HG02642 (cell line): ENCODE results near the gene BIRC2.
"Not testable (repeated sequence)": the region's sequence is repeated elsewhere in the genome, so short reads cannot be mapped to it uniquely, and the experiment has no call there.

Experiments
- ATAC-seq: cut with Tn5 transposase; IDR thresholded peaks from one replicate; pipeline ENCODE4 v1.9.1; 2021; ENCODE audit warnings: mild to moderate bottlenecking; ENCODE audit not compliant: unreplicated experiment, poor library complexity

BIRC2 gene

DNA sequence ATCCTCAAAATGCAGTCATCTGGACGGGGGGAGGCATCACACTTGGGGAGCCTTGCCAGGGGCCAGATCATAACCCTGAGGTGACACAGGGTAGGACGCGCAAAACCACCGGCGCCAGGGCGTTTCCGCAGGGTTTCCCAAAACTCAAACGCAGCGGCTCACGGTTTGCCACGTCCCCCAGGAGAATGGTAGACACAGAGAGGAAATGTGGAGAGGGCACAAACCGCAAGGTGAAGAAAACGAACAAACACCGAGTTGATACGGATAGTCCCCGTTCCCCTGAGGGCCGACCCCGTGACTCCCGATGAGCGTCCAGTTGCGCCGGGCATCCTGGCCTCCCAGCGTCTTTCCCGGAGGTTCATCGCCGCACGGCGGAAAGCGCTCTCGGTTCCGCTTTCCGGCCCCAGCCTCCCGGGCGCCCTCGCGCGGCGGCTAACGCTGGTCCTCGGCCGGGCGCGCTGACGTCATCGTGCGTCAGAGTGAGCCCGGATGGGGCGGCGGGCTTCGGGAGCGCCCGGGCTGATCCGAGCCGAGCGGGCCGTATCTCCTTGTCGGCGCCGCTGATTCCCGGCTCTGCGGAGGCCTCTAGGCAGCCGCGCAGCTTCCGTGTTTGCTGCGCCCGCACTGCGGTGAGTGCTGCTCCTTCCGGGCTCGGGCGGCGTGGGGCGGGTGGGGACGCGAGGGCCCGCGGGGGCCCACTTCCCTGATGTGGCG lies at the start of gene BIRC2:
TSS of gene BIRC2 (plus strand) at position 467 of the 714 bp plus-strand sequence. CDS start 2,641 bp downstream, outside the sequence.
- ATAC-seq, result peak; percentile 93

DNA sequence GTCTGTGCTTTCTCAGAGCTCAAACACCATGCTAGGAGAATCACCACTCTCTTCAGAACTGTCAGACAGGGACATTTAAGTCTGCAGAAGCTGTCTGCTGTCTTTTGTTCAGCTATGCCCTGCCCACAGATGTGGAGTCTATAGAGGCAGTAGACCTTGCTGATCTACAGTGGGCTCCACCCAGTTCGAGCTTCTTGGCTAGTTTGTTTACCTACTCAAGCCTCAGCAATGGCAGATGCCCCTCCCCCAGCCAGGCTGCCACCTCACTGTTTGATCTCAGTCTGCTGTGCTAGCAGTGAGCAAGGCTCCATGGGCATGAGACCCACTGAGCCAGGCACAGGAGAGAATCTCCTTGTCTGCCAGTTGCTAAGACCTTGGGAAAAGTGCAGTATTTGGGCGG lies 46.2 kb upstream of the BIRC2 start:
- not testable (repeated sequence) for ATAC-seq

DNA sequence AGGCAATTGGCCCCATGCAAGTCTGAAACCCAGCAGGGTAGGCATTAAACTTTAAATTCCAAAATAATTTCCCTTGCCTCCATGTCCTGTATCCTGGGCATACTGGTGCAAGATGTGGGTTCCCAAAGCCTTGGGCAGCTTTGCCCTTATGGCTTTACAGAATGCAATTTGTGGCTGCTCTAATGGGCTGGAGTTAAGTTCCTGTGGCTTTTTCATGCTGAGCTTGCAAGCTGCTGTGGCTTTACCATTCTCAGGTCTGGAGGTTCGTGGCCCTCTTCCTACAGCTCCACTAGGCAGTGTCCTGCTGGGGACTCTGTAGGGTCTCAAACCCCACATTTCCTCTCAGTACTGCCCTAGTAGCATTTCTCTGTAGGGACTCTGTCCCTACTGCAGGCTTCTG lies 44.8 kb upstream of the BIRC2 start:
- ATAC-seq, result no peak

DNA sequence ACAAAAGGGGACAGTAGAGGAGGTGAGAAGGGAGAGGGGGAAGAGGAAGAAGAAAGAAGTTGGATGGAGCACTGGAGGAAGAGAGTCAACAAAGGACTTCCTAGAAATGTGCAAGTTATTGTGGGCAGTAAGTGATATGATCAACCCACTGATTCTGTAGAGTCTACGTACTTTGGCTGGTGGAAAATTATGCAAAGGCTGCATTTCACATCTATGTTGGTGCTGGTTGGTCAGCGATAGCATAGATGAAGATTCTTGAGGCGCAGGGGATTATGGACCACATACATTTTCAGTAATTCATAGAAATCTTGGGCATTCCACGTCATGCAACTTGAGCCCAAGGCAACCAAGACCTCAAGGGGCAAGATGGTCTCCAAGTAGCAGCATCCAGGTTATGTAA lies 42.3 kb upstream of the BIRC2 start:
- ATAC-seq, result no peak

DNA sequence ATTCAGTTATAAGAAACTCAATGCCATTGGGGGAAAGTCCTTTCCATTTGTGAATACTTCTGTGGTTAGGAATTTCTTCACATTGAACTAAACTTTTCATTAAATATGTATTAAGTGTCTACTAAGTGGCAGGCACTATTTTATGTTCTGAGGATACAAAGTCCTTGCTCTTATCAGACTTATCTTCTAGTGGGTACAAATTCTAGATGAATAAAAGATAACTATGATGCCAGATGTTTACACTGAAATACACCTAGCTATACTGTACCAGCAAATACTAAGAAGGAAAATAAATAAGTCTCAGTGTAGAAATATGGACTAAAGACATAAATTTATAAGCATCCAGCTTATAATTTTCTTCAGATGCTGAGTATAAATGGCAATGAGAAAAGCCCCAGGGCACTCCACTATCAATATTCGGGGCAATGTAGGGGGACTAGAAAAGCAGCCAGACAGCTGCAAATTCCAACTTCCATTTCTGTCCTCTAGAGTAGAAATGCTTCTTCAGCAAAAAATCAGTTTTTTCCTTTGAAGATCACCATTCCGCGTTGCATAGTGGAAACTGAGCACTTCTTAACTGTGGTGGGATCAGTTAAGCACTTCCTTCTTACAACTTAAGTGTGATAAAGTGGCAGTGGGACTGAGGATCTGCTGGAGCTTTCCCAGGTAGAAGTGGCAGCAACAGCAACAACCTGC lies 41.5 kb upstream of the BIRC2 start:
- ATAC-seq, result no peak

DNA sequence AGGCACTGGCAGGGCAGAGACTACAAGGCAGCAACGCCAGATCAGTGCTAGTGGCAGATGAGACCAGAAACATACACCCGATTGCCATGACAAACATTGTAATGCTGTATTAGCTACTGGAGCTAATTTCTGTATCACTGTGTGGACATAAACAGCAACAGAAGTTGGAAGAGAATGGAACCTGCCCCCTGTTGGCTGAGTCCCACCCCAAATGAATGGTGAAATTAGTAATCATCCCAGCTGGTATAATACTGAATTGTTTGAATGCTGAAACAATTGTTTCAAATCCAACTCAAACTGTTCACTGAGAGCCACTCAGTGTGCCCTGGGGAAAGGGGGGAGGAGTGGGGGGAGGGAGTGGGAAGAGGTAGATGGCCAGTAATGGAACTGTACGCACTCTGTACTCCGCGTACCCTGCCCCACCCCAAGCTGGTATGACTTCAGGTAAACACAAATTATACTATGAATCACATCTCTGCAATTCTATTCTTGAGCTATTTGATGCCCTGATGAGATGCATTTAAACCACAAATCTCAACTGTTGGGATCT lies 40.9 kb upstream of the BIRC2 start:
- no peak for ATAC-seq

DNA sequence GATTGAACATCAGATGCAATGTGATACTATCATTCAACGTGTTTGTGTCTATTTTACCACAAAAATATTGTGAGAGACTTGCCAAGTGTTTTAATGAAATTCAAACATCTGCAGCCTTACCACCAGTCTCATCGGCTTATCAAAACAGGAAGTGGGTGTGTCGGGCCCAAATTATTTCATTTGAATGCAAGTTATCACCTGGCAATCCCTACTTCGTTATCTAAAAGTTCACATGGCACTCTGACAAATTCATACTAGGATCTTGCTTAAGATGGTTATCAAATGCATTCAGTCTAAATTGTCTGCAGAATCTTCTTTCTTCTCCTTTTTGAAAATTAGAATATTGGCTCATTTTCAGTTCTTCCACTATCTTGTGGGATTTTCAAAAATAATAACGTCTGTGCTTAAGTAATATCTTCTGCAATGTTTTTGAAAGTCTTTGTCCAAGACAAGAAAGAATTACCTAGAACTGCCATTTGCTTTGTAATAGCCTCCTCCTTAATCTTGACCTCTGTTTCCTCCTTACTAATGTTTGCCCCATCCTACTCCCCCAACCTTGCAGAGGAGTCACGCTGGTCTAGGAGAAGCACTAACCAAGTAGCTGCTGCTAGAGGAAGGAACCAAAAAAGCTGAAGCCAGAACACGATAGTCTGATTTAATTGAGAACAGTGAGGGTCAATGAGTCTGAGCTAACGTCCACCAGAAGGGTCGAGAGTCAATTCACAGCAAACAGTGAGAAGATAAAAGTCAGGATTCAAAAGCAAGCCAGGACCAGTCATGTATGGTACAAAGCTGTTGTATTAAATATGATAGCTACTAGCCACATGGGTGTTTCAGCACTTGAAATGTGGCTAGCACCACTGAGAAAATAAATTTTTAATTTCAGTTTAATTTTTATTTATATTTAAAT lies 39.9 kb upstream of the BIRC2 start:
- no peak for ATAC-seq

DNA sequence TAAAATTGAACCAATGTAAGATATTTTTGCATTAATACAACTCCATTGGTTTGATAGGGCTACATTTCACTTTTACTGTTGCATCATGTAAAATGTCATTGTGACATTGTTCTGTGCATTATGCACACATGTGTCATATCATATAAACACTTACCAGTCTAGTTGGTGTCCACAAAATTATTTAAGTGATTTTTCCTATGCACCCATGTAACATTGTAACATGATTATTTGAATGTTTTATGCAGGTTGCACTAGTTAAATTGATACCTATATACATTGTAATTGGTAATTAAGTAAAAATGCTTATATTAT lies 39.3 kb upstream of the BIRC2 start:
- no peak for ATAC-seq

DNA sequence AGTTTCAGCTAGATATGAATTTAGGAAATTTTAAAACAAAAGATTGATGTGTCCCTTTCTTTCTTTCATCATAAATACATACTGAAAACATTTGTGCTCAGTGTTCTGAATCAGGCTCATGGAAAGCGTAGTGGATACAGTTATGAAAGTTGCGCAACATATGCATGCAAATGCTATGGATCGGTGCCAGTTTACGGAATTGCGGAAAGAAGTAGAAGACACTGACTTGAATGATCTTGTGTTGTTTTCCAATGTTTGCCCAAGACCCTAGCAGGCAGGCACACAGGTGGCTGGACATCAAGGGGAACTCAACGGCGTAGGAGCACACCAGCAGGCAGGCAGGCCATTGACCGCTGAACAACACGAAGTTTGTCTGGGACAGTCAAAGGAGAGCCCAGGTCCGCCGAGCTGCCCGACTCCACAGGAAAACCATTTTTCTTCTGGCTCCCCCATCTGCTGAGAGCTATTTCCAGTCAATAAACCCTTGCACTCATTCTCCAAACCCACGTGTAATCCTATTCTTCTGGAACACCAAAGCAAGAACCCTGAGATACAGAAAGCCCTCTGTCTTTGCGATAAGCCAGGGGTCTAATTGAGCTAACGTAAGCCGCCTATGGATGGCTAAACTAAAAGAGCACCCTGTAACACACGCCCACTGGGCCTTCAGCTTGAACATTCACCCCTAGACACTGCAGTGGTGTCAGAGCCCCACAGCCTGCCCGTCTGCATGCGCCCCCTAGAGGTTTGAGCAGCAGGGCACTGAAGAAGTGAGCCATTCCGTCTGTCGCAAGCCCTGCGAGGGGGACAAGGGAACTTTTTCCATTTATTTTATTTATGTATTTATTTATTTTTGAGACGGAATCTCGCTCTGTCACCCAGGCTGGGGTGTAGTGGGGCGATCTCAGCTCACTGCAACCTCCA lies 37.1 kb upstream of the BIRC2 start:
- no peak for ATAC-seq

DNA sequence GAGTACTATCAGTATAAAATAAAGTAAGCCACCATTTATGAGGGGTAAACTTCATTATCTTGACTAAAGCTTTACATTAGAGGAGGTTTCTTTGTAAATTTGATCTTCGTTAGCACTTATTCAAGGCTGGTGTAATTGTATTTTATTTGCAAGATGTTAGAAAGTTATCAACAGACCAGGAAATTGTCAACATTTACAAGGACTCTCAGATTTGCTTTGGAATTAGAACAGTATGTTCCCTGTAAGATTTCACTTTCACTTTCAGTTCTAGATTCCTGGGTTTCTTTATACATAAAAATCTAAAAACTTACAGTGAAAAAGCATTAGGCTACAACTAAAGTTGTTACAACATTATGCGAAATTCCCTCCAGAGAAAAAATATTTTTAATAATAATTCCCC lies 34.3 kb upstream of the BIRC2 start:
- ATAC-seq, result no peak

DNA sequence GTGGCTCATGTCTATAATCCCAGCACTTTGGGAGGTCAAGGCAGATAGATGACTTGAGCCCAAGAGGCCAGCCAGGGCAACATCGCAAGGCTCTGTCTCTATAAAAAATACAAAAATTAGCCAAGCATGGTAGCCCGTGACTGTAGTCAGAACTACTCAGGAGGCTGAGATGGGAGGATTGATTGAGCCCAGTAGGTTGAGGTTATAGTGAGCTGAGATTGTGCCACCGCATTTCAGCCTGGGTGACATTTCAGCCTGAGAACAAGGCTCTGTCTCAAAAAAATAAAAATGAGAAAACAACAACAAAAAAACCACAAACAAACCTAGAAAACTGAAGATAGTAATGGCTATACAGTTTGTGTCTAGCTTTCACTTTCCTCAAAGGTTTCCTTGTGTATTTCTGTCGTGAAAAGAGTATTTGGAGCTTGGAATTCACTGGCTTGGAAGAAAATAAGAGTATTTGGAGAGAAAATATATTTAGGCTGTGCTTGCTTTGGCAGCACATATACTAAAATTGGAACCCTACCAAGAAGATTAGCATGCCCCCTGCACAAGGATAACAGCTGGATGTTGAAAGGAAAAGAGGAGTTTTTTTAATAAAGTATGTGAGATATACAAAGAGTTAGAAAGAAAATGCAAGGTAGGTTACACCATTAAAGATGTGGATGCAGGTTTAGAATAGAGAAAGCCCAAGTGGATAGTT lies 33.6 kb upstream of the BIRC2 start:
- ATAC-seq, result no peak

DNA sequence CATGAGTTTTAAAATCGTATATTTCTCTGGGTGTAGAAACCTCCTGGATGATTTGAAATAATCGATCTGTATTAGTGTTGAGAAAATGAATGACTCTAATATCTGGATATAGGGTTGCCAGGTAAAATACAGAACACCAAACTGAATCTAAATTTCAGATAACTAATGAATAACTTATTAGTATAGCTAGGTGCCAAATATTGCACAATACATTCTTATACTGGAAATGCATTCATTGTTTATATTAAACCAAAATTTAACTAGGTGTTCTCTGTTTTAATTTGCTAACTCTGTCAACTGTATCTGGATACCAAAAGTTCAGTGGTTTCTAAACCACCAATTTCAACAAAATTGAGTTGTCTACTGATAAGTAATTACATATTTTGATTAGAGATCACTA lies 32.2 kb upstream of the BIRC2 start:
- ATAC-seq, result no peak

DNA sequence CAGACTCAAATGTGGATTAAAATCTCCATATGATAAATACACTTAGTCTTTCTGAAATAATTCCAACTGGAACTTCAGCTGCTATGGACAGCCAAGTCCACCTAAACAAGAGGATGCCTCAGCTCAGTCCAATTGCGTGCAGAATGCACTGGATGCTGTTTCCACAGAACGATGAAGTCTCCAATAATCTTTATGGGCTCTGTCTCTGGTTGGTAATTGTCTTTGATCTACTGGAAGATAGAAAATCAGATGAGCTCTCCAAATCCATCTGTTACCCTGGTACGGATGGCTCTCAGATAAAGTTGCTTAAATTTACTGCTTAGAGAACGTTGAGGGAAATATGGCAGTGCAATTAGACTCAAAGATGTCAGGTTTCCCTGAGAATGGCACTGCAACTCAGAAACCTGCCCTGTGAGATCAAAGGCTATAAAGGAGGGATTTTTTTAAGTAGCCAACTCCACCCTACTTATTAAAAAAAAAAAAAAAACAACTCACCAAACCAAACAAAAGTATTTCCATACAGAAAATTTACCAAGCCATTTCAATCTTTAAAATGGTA lies 30.6 kb upstream of the BIRC2 start:
- ATAC-seq, result no peak

DNA sequence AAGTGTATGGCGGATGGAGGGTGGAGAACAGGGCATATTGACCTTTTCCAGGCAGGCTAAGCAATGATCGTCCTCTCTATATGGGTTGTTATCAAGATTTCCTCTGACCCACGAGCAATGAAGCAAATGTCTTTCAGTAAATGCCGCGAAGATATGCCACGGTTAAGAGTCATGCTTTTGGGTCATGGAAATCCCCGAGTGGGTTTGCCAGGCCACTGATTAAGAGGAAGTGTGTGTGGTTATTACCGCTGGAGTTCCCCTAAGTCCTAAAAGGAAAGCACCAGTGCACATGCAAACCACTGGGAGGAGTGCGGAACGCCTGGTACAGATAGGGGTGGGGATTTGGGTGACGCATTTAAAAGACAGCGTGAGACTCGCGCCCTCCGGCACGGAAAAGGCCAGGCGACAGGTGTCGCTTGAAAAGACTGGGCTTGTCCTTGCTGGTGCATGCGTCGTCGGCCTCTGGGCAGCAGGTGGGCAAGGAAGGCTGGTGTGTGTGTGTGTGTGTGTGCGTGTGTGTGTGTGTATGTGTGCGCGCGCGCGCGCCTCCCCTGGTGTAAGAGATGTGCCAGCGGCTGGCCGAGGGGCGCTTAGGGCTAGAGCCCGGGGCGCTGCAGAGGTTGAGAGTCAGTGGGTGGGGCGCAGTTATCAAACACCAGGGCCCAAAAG lies 29.8 kb upstream of the BIRC2 start, which contains the start of gene BIRC3:
TSS of gene BIRC3 (plus strand) at position 386 of the 669 bp plus-strand sequence. CDS start 7,026 bp downstream, outside the sequence.
- ATAC-seq, result peak; percentile 89

DNA sequence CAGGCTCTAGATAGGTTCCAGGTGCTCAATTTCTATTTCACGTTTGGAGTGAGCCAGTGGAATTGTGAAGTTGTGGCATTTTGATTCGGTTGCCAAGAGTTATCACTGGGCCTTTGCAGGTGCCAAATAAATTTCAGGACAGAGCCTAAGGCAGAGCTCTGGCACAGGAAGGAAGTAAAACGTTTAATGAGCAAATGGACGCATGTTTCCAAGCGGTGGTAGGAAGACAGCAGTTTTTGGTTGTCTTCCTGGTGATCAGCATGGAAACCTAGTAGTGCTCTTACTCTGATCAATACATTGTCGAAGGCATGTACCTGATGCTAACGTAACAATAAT lies 29.3 kb upstream of the BIRC2 start:
- ATAC-seq, result no peak

DNA sequence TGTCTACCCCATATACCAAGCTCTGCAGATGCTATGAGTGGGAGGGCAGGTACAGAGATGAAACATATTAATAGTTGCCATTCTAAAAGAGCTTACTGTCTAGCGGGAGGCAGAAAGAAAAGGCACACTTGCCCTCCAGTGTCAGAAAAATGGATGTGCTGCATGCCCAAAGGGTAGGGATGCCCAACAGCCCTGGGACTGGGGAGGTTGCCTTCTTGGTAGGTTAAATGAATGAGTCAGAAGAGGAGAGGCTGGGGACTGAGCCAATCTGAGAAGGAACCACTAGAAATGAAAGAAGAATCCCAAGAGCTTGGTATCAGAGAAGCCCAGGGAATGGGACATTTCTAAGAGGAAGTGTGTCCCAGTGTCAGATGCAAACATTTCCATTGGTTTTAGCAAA lies 28.5 kb upstream of the BIRC2 start:
- peak; percentile 18 for ATAC-seq

DNA sequence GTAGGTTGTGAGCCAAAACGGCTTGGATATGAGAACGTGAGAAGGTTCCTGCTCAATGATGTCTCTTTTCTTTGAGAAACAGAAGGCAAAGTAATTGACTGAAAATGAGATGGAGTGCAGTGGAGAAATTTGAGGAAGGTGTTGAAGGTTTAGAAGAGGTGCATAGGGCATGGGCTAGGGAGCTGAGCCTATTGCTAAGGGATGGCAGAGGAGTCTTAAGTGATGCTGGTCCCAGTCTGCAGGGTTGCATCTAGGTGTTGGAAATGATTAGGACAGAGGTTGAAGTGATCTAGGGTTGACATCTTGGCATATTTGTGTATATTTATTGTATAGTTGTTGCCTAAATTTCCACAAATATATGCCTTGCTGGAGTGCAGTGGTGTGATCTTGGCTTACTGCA lies 27.5 kb upstream of the BIRC2 start:
- ATAC-seq, result no peak

DNA sequence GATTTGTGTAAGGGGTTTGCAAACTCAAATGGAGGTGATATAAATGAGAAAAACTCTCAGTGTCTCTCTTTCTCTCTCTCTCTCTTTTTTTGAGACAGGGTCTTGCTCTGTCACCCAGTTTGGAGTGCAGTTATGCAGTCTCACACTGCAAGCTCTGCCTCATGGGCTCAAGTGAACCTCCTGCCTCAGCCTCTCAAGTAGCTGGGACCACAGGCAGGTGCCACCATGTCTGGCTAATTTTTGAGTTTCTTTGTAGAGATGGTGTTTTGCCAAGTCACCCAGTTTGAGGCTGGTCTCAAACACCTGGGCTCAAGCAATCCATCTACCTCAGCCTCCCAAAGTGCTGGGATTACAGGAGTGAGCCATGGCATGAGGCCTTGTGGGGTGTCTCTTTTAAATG lies 26.8 kb upstream of the BIRC2 start:
- no peak for ATAC-seq
